Heart left ventricle (tissue), 16 donors: ENCODE results near the gene SORT1. TPM values are rescaled to one million over a fixed set of nuclear protein-coding genes. Genes with fewer than 3 reads are reported as not detected.

Experiments
- ATAC-seq, 4 donors: fragments of 200-7000 bp; cut with Tn5 transposase; one replicate each; pipeline ENCODE4 v1.9.1; 2020 to 2022; ENCODE audit warnings: moderate library complexity in 4 of 4, mild to moderate bottlenecking in 3 of 4, moderate number of reproducible peaks in 1 of 4
- DNase-seq, 5 donors: peaks; one replicate each; pipeline ENCODE4 v3.0.0-alpha.2; 2020
- H3K27ac ChIP-seq, 12 donors: fragments of 200-600 bp; sonication (generic) in 4 of 12; one replicate each; pipeline versions ENCODE4 v1.5.0 to v1.8.0; 2016 to 2022; ENCODE audit warnings: mild to moderate bottlenecking in 2 of 12
- H3K27me3 ChIP-seq, 9 donors: fragments of 200-600 bp; sonication (generic) in 2 of 9; one replicate each; pipeline versions ENCODE4 v1.5.1 to v1.8.0; 2016 to 2022; ENCODE audit warnings: mild to moderate bottlenecking in 3 of 9
- H3K36me3 ChIP-seq, 9 donors: fragments of 200-600 bp; sonication (generic) in 2 of 9; one replicate each; pipeline versions ENCODE4 v1.5.0 to v1.8.0; 2018 to 2022; ENCODE audit warnings: mild to moderate bottlenecking in 2 of 9
- H3K4me1 ChIP-seq, 12 donors: fragments of 200-600 bp; sonication (generic) in 4 of 12; one replicate each; pipeline versions ENCODE4 v1.5.0 to v1.8.0; 2016 to 2022; ENCODE audit warnings: mild to moderate bottlenecking in 3 of 12
- H3K4me3 ChIP-seq, 12 donors: fragments of 200-600 bp; sonication (generic) in 4 of 12; one replicate each; pipeline versions ENCODE4 v1.5.0 to v1.8.0; 2017 to 2022; ENCODE audit warnings: mild to moderate bottlenecking in 9 of 12, moderate library complexity in 4 of 12
- H3K9me3 ChIP-seq, 12 donors: fragments of 200-600 bp; sonication (generic) in 4 of 12; one replicate each; pipeline versions ENCODE4 v1.5.0 to v1.8.0; 2016 to 2022; ENCODE audit warnings: mild to moderate bottlenecking in 1 of 12
- POLR2A ChIP-seq, 2 donors: fragments of 450-650 bp; IDR thresholded peaks; one replicate each; pipeline ENCODE4 v1.6.1; 2017; ENCODE audit warnings: antibody characterized with exemption in 2 of 2, mild to moderate bottlenecking in 2 of 2, moderate library complexity in 2 of 2
- WGBS, 4 donors: extraction: QIAGEN DNeasy Blood & Tissue Kit in 2 of 4; methylation state at CpG; one replicate each; pipeline versions ENCODE4 v1.1.5 to v1.1.7; 2013 to 2018; 5-methylcytosine and 5-hydroxymethylcytosine counted together
- intact Hi-C, 10 donors: fragments of 100-400 bp; cut with DNase I; formaldehyde crosslinking; loops; one replicate each; pipeline versions ENCODE4 v1.11.1 to v1.14.2; 2022
- polyA plus RNA-seq, 2 donors: library from polyadenylated mRNA; stranded (reverse); fragments of 200-250 nt; gene quantifications; one replicate each; pipeline ENCODE4 v1.2.3, GENCODE V29; 2013
- total RNA-seq, 9 donors: library from RNA; depleted of rRNA in 2 of 9; stranded (reverse); fragments of >200 nt in 2 of 9; fragmentation: NEBNext Ultra II Directional in 3 of 9; extraction: Animal tissue kit (Norgen Biotek cat#: 25700) in 3 of 9; gene quantifications; one replicate each; pipeline versions ENCODE4 v1.1.0 to v1.2.4, GENCODE V29; 2016 to 2023
- TF ChIP-seq, protein P1 (sequence below), 12 donors: fragments of 200-600 bp; sonication (generic) in 4 of 12; IDR thresholded peaks; one replicate each; pipeline versions ENCODE4 v1.5.0 to v1.8.0; 2018 to 2022; ENCODE audit warnings: antibody characterized with exemption in 12 of 12, mild to moderate bottlenecking in 5 of 12
- donor health status: ischemic (EF 13 %, LVEDD 7.1; RV severe dilation, severe dysfunction).
- donor health status: healthy with polysubstance abuse.
- donor health status: DM: no; HTN: yes; CAD: no.
- donor health status: DM: no; HTN: no; CAD: no.
- donor health status: ischemic (EF 25% LVEDD 6.9; RV normal size, moderate dysfunction).
- donor health status: ischemic (EF 25% LVEDD 5.7; RV mildly dilated, moderate dysfunction).
- donor health status: healthy.
- donor health status: DM: yes; HTN: yes; CAD: no.
- donor health status: ischemic (EF 35%, LVEDD 5.7; RV mildly dilated, moderate dysfunction).
- donor health status: nonischemic (EF 11% LVEDD 7.7; RV severe dilation, severe dysfunction).
- donor health status: DM: yes; HTN: yes; CAD: no.
- donor health status: PGD.
- donor health status: ischemic (EF 29% LVEDD 5.4; RV normal size, mild dysfunction).
- donor health status: nonischemic (EF 23%, LVEDD 6.1; RV moderate dilation, normal function).

Gene SORT1
- total and polyA plus RNA-seq, 11 donors = 36.9 to 346 (median 145) TPM

DNA sequence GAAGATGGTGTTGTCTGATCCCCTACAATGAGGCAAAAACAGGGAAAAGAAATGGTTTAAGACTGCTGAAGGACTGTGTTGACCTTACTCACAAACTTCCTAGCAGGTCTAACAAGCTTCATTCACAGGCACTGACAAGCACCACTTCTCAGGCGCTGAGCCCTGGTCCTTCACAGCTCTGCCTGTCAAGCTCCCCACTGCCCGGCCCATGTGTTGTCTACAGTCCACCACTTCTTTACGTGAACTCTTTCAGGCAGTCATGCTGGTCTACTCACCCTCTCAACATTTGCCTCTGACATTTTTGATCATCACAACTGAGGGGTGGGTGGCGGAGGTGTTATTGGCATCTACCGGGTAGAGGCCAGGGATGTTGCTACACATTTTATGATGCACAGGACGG, 50.2 kb downstream of the SORT1 start:
- Histone ChIP-seq H3K27ac (no peak overlapping the region), H3K4me3 (no peak overlapping the region), H3K36me3 (peaks cover 0 to 100% (median 81%) of the 10 kb centered on the region in 9 donors), H3K9me3 (no peaks in the 10 kb centered on the region), H3K27me3 (no peaks in the 10 kb centered on the region), H3K4me1 (peaks cover 0 to 15% (median 8%) of the 10 kb centered on the region in 12 donors)
- intact Hi-C loops = loop anchor here in 3 of 10 donors (10.0 kb wide), 3 partner anchors 47 to 63 kb away; partner anchors contain the start of genes SORT1 (in 2 of the 3) and PSRC1 (in 1 of the 3)
- WGBS, 4 donors = 92 to 96% (median 95%) methylated on average over 6 of the region's 6 CpGs
- no peak for TF ChIP-seq POLR2A (IDR thresholded peaks at IDR 0.05)
- TF ChIP-seq, protein P1, sequence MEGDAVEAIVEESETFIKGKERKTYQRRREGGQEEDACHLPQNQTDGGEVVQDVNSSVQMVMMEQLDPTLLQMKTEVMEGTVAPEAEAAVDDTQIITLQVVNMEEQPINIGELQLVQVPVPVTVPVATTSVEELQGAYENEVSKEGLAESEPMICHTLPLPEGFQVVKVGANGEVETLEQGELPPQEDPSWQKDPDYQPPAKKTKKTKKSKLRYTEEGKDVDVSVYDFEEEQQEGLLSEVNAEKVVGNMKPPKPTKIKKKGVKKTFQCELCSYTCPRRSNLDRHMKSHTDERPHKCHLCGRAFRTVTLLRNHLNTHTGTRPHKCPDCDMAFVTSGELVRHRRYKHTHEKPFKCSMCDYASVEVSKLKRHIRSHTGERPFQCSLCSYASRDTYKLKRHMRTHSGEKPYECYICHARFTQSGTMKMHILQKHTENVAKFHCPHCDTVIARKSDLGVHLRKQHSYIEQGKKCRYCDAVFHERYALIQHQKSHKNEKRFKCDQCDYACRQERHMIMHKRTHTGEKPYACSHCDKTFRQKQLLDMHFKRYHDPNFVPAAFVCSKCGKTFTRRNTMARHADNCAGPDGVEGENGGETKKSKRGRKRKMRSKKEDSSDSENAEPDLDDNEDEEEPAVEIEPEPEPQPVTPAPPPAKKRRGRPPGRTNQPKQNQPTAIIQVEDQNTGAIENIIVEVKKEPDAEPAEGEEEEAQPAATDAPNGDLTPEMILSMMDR (IDR thresholded peaks at IDR 0.05) = no peak
- no peak for DNase-seq
- no peak for ATAC-seq

DNA sequence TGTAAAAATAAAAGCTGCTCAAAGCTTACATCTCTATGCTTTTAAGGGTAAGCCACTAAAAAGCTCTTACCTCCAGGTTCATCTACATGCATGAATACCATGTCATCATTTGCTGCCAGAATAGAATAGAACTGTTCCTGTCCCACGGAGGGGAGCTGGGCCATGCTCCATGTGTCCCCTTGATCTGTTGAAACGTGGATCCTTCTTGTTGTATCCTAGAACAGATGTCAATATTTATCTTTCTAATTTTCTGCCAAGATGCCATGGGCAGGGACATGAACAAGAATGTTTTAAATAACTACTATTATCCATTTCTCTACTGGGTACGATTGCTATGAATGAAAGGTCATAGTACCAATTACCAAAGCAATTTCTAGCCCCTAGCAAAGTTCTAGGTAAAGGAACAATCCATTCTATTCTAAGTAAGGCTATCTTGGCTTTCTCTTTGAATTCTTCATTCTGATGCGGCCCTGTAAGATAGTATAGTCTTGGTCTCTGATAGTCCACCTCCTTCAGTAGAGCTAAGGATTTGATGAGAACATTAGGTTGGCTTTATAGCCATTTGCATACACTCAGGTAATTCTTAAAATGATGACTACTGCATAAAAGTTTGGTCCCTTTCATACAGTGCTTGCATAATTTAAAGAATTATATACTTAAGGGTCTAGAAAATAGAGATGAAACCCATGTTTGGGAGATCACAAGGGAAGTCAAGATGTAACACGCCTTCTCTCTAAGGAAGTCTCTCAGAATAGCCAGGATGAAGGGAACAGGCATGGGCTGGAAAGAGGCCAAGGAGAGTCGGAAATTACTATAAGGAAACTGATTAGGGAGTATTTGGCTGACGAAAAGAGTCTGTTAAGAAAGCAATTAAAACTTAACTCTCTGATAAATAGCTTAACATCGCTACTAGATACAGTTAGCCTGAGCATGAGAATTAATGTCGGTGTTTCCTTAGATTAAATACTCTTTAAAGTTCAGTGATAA, 55.5 kb downstream of the SORT1 start:
- no peaks in the 10 kb centered on the region for H3K27me3 ChIP-seq
- H3K27ac ChIP-seq = no peak overlapping the region
- no peak overlapping the region for H3K4me3 ChIP-seq
- peaks cover 3 to 100% (median 82%) of the 10 kb centered on the region in 9 donors for H3K36me3 ChIP-seq
- intact Hi-C loops = loop anchor here in 5 of 10 donors (2.0 to 10.0 kb wide), 5 partner anchors 47 to 60 kb away; partner anchors contain the start of genes SORT1 (in 3 of the 5) and PSRC1 (in 2 of the 5)
- H3K9me3 ChIP-seq = no peaks in the 10 kb centered on the region
- peaks cover 0 to 19% (median 10%) of the 10 kb centered on the region in 12 donors for H3K4me1 ChIP-seq
- ATAC-seq = peak in 1 of 4 donors; percentile 34
- 36 to 49% (median 44%) methylated on average over 9 of the region's 9 CpGs for WGBS, 4 donors
- TF ChIP-seq, protein P1 (IDR thresholded peaks at IDR 0.05) = no peak
- TF ChIP-seq POLR2A (IDR thresholded peaks at IDR 0.05) = no peak
- peak in 1 of 5 donors; percentile 15 for DNase-seq

DNA sequence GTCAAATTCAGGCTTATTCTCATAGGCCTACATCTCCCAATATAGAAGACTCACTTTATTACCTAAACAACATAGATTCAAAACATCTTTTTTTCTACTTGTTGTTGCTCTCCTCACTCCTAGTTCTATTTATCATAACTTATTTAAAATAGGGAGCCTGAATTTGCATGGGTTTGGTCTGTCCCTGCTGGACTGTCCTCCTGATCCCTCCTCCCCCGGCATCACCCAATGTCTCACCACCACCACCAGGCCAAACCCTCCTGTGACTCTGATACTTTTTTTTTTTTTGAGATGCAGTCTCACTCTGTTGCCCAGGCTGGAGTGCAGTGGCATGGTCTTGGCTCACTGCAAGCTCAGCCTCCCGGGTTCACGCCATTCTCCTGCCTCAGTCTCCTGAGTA, 59.1 kb downstream of the SORT1 start:
- no peaks in the 10 kb centered on the region for H3K9me3 ChIP-seq
- DNase-seq (no peak), ATAC-seq (no peak)
- intact Hi-C loops = no loop called here
- H3K4me3 ChIP-seq = no peak overlapping the region
- no peaks in the 10 kb centered on the region for H3K27me3 ChIP-seq
- TF ChIP-seq, protein P1 (IDR thresholded peaks at IDR 0.05) = no peak
- TF ChIP-seq POLR2A (IDR thresholded peaks at IDR 0.05) = no peak
- peaks cover 3 to 100% (median 83%) of the 10 kb centered on the region in 9 donors for H3K36me3 ChIP-seq
- no peak overlapping the region for H3K27ac ChIP-seq
- 93 to 97% (median 95%) methylated on average over 3 of the region's 3 CpGs for WGBS, 4 donors
- peaks cover 0 to 18% (median 10%) of the 10 kb centered on the region in 12 donors for H3K4me1 ChIP-seq

DNA sequence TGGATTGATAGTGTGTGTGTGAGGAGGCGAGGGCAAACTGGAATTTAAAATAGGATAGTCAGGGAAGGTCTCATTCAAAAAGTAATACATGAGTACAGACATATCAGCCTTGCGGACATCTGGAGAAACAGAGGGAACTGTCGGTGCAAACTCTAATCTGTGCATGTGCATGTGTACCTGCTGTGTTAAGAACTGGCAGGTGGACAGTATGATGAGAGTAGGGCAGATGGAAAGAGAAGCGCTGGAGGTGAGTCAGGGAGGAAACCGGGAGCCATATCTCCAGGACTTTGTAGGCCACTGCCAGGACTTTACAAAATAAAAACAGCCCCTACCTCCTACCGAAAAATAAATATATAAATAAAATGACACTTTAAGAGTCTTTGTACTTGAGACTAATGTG, 59.6 kb downstream of the SORT1 start:
- intact Hi-C loops = no loop called here
- DNase-seq (no peak), ATAC-seq (no peak)
- Histone ChIP-seq H3K9me3 (peaks cover 0 to under 1% (median 0%) of the 10 kb centered on the region in 12 donors), H3K36me3 (peaks cover 3 to 100% (median 88%) of the 10 kb centered on the region in 9 donors), H3K4me3 (no peak overlapping the region), H3K27ac (no peak overlapping the region), H3K4me1 (peaks cover 0 to 13% (median 7%) of the 10 kb centered on the region in 12 donors), H3K27me3 (no peaks in the 10 kb centered on the region)
- 92 to 96% (median 94%) methylated on average over 6 of the region's 6 CpGs for WGBS, 4 donors
- TF ChIP-seq POLR2A (IDR thresholded peaks at IDR 0.05) = no peak
- TF ChIP-seq, protein P1 (IDR thresholded peaks at IDR 0.05) = no peak
